Endodermal cell (in vitro differentiated cells): ENCODE measurements around the gene LMF2. TPM values are rescaled to one million over a fixed set of nuclear protein-coding genes. Genes with fewer than 3 reads are reported as not detected.

ENCODE experiments used
- DNase-seq: peaks from one replicate; pipeline ENCODE4 v3.0.0-alpha.2; 2017
- H3K27ac ChIP-seq: 2 replicates; pipeline ENCODE4 v1.5.1; 2013; ENCODE audit warnings: mild to moderate bottlenecking, low read depth, low read length, moderate library complexity
- H3K27me3 ChIP-seq: 2 replicates; pipeline ENCODE4 v1.6.1; 2013; ENCODE audit warnings: mild to moderate bottlenecking, low read length, moderate library complexity; ENCODE audit not compliant: insufficient read depth, control insufficient read depth, poor library complexity, severe bottlenecking
- H3K36me3 ChIP-seq: 2 replicates; pipeline ENCODE4 v1.7.0; 2013; ENCODE audit warnings: mild to moderate bottlenecking, low read length, moderate library complexity; ENCODE audit not compliant: control insufficient read depth, insufficient read depth
- H3K4me1 ChIP-seq: one replicate; pipeline ENCODE4 v1.7.0; 2013; ENCODE audit warnings: low read length; ENCODE audit not compliant: control insufficient read depth, insufficient read depth
- H3K4me3 ChIP-seq: 2 replicates; pipeline ENCODE4 v1.5.1; 2013; ENCODE audit warnings: mild to moderate bottlenecking, low read length, moderate library complexity
- H3K9ac ChIP-seq: 2 replicates; pipeline ENCODE4 v1.6.1; 2013; ENCODE audit warnings: mild to moderate bottlenecking, low read length, moderate library complexity; ENCODE audit not compliant: poor library complexity, severe bottlenecking; ENCODE audit errors: extremely low read depth
- H3K9me3 ChIP-seq: 2 replicates; pipeline ENCODE4 v1.6.1; 2013; ENCODE audit warnings: mild to moderate bottlenecking, low read length, moderate library complexity; ENCODE audit not compliant: control insufficient read depth
- H3K27ac Mint-ChIP-seq: 2 replicates; pipeline ENCODE4 v1.8.0; 2020; ENCODE audit warnings: mixed read lengths
- H3K27me3 Mint-ChIP-seq: 2 replicates; pipeline ENCODE4 v1.8.0; 2021; ENCODE audit warnings: mild to moderate bottlenecking, mixed read lengths; ENCODE audit not compliant: insufficient read depth
- H3K36me3 Mint-ChIP-seq: 2 replicates; pipeline ENCODE4 v1.8.0; 2020; ENCODE audit warnings: low read depth, mixed read lengths
- H3K4me1 Mint-ChIP-seq: 2 replicates; pipeline ENCODE4 v1.8.0; 2020; ENCODE audit warnings: mixed read lengths
- H3K4me3 Mint-ChIP-seq: 2 replicates; pipeline ENCODE4 v1.8.0; 2020; ENCODE audit warnings: mild to moderate bottlenecking, moderate library complexity, mixed read lengths
- H3K9me3 Mint-ChIP-seq: 2 replicates; pipeline ENCODE4 v1.8.0; 2020; ENCODE audit warnings: mild to moderate bottlenecking, mixed read lengths
- CTCF ChIP-seq: fragments of 200-600 bp; sonication (generic); conservative IDR thresholded peaks from 2 replicates; pipeline ENCODE4 v1.5.0; 2021; ENCODE audit warnings: antibody characterized with exemption, mild to moderate bottlenecking
- WGBS, 2 experiments: methylation state at CpG; one replicate each; pipeline versions ENCODE4 v1.1.5 to v1.1.7; 2013; ENCODE audit warnings: missing lambda C conversion rate in 2 of 2, mixed read lengths in 1 of 2; ENCODE audit not compliant: insufficient coverage in 1 of 2, insufficient read length in 1 of 2; 5-methylcytosine and 5-hydroxymethylcytosine counted together
- total RNA-seq, 2 donors: library from RNA; stranded (reverse); fragmentation: NEBNext Ultra II Directional in 1 of 2; extraction: Animal tissue kit (Norgen Biotek cat#: 25700) in 1 of 2; gene quantifications; 2 replicates in 1 of 2; 3 replicates in 1 of 2; pipeline ENCODE4 v1.2.1, GENCODE V29; 2021

Gene LMF2
- total RNA-seq, 2 donors from 2014 or later, result 58.8 to 65.2 TPM

DNA sequence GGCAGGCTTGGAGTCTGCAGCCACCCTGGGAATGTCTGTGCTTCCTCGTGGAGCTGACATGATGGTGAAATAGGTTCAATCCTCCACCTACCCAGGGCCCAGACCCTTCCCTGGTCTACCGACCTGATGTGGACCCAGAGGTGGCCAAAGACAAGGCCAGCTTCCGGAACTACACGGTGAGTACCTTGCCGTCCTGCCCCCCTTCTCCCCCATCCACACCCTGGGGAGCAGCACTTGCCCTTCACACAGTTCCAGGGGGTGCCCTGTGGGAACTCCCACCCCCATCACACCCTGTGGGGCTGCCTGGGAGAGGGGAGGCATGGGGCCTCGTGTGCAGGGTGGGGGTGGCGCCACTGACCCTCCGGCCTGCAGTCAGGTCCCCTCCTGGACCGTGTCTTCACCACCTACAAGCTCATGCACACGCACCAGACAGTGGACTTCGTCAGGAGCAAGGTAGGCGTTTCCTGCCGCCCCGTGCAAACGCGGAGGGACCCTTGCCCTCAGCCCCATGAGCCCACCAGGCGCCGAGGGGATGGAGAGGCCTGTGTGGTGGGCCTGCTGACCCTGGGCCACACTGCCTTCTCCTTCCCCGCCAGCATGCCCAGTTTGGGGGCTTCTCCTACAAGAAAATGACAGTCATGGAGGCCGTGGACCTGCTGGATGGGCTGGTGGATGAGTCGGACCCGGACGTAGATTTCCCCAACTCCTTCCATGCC is 20.1 kb downstream of the LMF2 start:
- H3K9me3 Mint-ChIP-seq, result no peaks in the 10 kb centered on the region
- H3K36me3 Mint-ChIP-seq, result no peaks in the 10 kb centered on the region
- H3K4me1 Mint-ChIP-seq, result peaks cover 11% of the 10 kb centered on the region
- Histone ChIP-seq H3K36me3 (no peaks in the 10 kb centered on the region), H3K9ac (no peak overlapping the region), H3K27ac (no peak overlapping the region), H3K4me1 (no peaks in the 10 kb centered on the region), H3K9me3 (no peaks in the 10 kb centered on the region), H3K27me3 (no peaks in the 10 kb centered on the region), H3K4me3 (no peak overlapping the region)
- peaks cover 47% of the 10 kb centered on the region for H3K27me3 Mint-ChIP-seq
- no peak overlapping the region for H3K4me3 Mint-ChIP-seq
- 90% methylated on average over 9 to 23 of the region's 23 CpGs for WGBS, 2 experiments
- no peak overlapping the region for H3K27ac Mint-ChIP-seq
- DNase-seq, result no peak
- no peak for TF ChIP-seq CTCF

- Mint-ChIP-seq H3K9me3 (no peaks in the 10 kb centered on the region), H3K27me3 (peaks cover 49% of the 10 kb centered on the region), H3K4me3 (no peak within 1 kb of the TSS), H3K4me1 (peaks cover 11% of the 10 kb centered on the region), H3K27ac (no peak within 1 kb of the TSS), H3K36me3 (no peaks in the 10 kb centered on the region)
- H3K27ac ChIP-seq, result no peak within 1 kb of the TSS
- H3K9ac ChIP-seq, result no peak within 1 kb of the TSS
- H3K4me1 ChIP-seq, result no peaks in the 10 kb centered on the region
- H3K36me3 ChIP-seq, result no peaks in the 10 kb centered on the region
- H3K27me3 ChIP-seq, result no peaks in the 10 kb centered on the region
- H3K9me3 ChIP-seq, result no peaks in the 10 kb centered on the region
- 78 to 84% methylated on average over 15 to 23 of the region's 23 CpGs for WGBS, 2 experiments
- H3K4me3 ChIP-seq, result no peak within 1 kb of the TSS
- no peak for DNase-seq
- TF ChIP-seq CTCF, result no peak
Observed at GRCh38 chr22:50486561-50487289, 20.8 kb downstream of the LMF2 start, which contains the start of gene MIOX. TSS of gene MIOX (plus strand) at chr22:50486859. CDS start at chr22:50486898, 39 bp downstream.

- Mint-ChIP-seq H3K36me3 (no peaks in the 10 kb centered on the region), H3K4me3 (no peak overlapping the region), H3K27me3 (peaks cover 48% of the 10 kb centered on the region), H3K9me3 (no peaks in the 10 kb centered on the region), H3K27ac (no peak overlapping the region), H3K4me1 (peaks cover 11% of the 10 kb centered on the region)
- no peaks in the 10 kb centered on the region for H3K4me1 ChIP-seq
- WGBS, 2 experiments, result 84 to 93% methylated on average over 21 to 29 of the region's 29 CpGs
- H3K9ac ChIP-seq, result no peak overlapping the region
- H3K4me3 ChIP-seq, result no peak overlapping the region
- DNase-seq, result peak; percentile 62
- H3K9me3 ChIP-seq, result no peaks in the 10 kb centered on the region
- no peaks in the 10 kb centered on the region for H3K36me3 ChIP-seq
- no peak overlapping the region for H3K27ac ChIP-seq
- H3K27me3 ChIP-seq, result peaks cover 6% of the 10 kb centered on the region
- peak; percentile 26 for TF ChIP-seq CTCF
Observed at GRCh38 chr22:50485221-50486131, 22.0 kb downstream of the LMF2 start.
